Esophagus (tissue), 2 donors: Measurements from ENCODE around the gene MTMR12. TPM values are rescaled to one million over a fixed set of nuclear protein-coding genes. Genes with fewer than 3 reads are reported as not detected.
"Not testable (repeated sequence)": the region's sequence is repeated elsewhere in the genome, so short reads cannot be mapped to it uniquely, and the experiment has no call there.

Experiments
- H3K27ac ChIP-seq, 2 donors: one replicate each; pipeline ENCODE4 v1.5.1; 2013; ENCODE audit warnings: low read depth in 2 of 2, mild to moderate bottlenecking in 2 of 2, inconsistent platforms in 1 of 2, low read length in 1 of 2, moderate library complexity in 1 of 2
- H3K27me3 ChIP-seq, 2 donors: one replicate each; pipeline ENCODE4 v1.6.1; 2013; ENCODE audit warnings: low read length in 2 of 2, control low read depth in 1 of 2, mild to moderate bottlenecking in 1 of 2; ENCODE audit not compliant: insufficient read depth in 2 of 2, control insufficient read depth in 1 of 2
- H3K36me3 ChIP-seq, 2 donors: one replicate each; pipeline ENCODE4 v1.6.1; 2013; ENCODE audit warnings: low read length in 1 of 2; ENCODE audit not compliant: control insufficient read depth in 2 of 2, insufficient read depth in 2 of 2
- H3K4me1 ChIP-seq, 2 donors: one replicate each; pipeline ENCODE4 v1.6.1; 2013; ENCODE audit warnings: low read length in 1 of 2; ENCODE audit not compliant: control insufficient read depth in 2 of 2, insufficient read depth in 2 of 2
- H3K4me3 ChIP-seq, 2 donors: one replicate each; pipeline ENCODE4 v1.5.1; 2013; ENCODE audit warnings: low read length in 2 of 2, mild to moderate bottlenecking in 2 of 2, low read depth in 1 of 2, moderate library complexity in 1 of 2
- H3K9me3 ChIP-seq, 2 donors: one replicate each; pipeline ENCODE4 v1.6.1; 2013; ENCODE audit warnings: mild to moderate bottlenecking in 2 of 2, low read depth in 1 of 2, low read length in 1 of 2, moderate library complexity in 1 of 2; ENCODE audit not compliant: control insufficient read depth in 2 of 2, insufficient read depth in 1 of 2
- WGBS, 2 donors: extraction: QIAGEN DNeasy Blood & Tissue Kit; methylation state at CpG; one replicate each; pipeline ENCODE4 v1.1.7; 2013; 5-methylcytosine and 5-hydroxymethylcytosine counted together
- polyA plus RNA-seq, 2 donors: library from polyadenylated mRNA; stranded (reverse); fragments of 200-250 nt; gene quantifications; one replicate each; pipeline ENCODE4 v1.2.3, GENCODE V29; 2013
- donor health status: healthy with polysubstance abuse.
- donor health status: Bipolar disorder and iron deficiency.

Gene MTMR12
- polyA plus RNA-seq, 2 donors: 5.2 to 8.2 TPM

- H3K36me3 ChIP-seq, H3K9me3 ChIP-seq, H3K27ac ChIP-seq, H3K4me1 ChIP-seq, H3K27me3 ChIP-seq, H3K4me3 ChIP-seq: not testable (repeated sequence)
- 82 to 86% methylated on average over 11 of the region's 11 CpGs for WGBS, 2 donors
These were observed 31.2 kb downstream of the MTMR12 start for GRCh38 chr5:32281378-32282133.

- Histone ChIP-seq H3K4me3 (no peak overlapping the region), H3K27ac (no peak overlapping the region), H3K9me3 (no peaks in the 10 kb centered on the region), H3K4me1 (peaks cover 0 to 6% of the 10 kb centered on the region in 2 donors), H3K36me3 (no peaks in the 10 kb centered on the region), H3K27me3 (no peaks in the 10 kb centered on the region)
- WGBS, 2 donors: 67 to 71% methylated on average over 5 of the region's 5 CpGs
These were observed 32.1 kb downstream of the MTMR12 start for GRCh38 chr5:32280656-32281081.

- Histone ChIP-seq H3K4me3 (no peak overlapping the region), H3K4me1 (peaks cover 0 to 4% of the 10 kb centered on the region in 2 donors), H3K27me3 (no peaks in the 10 kb centered on the region), H3K27ac (no peak overlapping the region), H3K9me3 (no peaks in the 10 kb centered on the region), H3K36me3 (no peaks in the 10 kb centered on the region)
- WGBS, 2 donors: 97 to 99% methylated on average over 3 of the region's 3 CpGs
These were observed 33.0 kb downstream of the MTMR12 start for GRCh38 chr5:32279786-32280185.

- Histone ChIP-seq H3K27me3 (no peaks in the 10 kb centered on the region), H3K36me3 (peaks cover 4 to 5% of the 10 kb centered on the region in 2 donors), H3K4me1 (peaks cover 0 to 4% of the 10 kb centered on the region in 2 donors), H3K9me3 (no peaks in the 10 kb centered on the region), H3K27ac (no peak overlapping the region), H3K4me3 (no peak overlapping the region)
- WGBS, 2 donors: 83 to 90% methylated on average over 3 of the region's 3 CpGs
These were observed 33.5 kb downstream of the MTMR12 start for GRCh38 chr5:32279223-32279622.

GRCh38 chr5:32278406-32278805, 34.3 kb downstream of the MTMR12 start:
- H3K27ac ChIP-seq: no peak overlapping the region
- H3K4me3 ChIP-seq: no peak overlapping the region
- no peaks in the 10 kb centered on the region for H3K27me3 ChIP-seq
- H3K36me3 ChIP-seq: peaks cover 4 to 7% of the 10 kb centered on the region in 2 donors
- no peaks in the 10 kb centered on the region for H3K9me3 ChIP-seq
- WGBS, 2 donors: 71 to 81% methylated on average over 3 of the region's 3 CpGs
- peaks cover 0 to 2% of the 10 kb centered on the region in 2 donors for H3K4me1 ChIP-seq

- Histone ChIP-seq H3K4me1 (no peaks in the 10 kb centered on the region), H3K9me3 (no peaks in the 10 kb centered on the region), H3K27ac (no peak overlapping the region), H3K36me3 (peaks cover 4 to 7% of the 10 kb centered on the region in 2 donors), H3K27me3 (no peaks in the 10 kb centered on the region), H3K4me3 (no peak overlapping the region)
These were observed 34.9 kb downstream of the MTMR12 start for GRCh38 chr5:32277798-32278197.

- H3K27me3 ChIP-seq: no peaks in the 10 kb centered on the region
- H3K4me1 ChIP-seq: no peaks in the 10 kb centered on the region
- peaks cover 4 to 7% of the 10 kb centered on the region in 2 donors for H3K36me3 ChIP-seq
- no peaks in the 10 kb centered on the region for H3K9me3 ChIP-seq
- H3K27ac ChIP-seq: peak overlapping the region; percentile 30 to 47
- 51 to 54% methylated on average over 4 of the region's 4 CpGs for WGBS, 2 donors
- no peak overlapping the region for H3K4me3 ChIP-seq
These were observed 36.4 kb downstream of the MTMR12 start for GRCh38 chr5:32276173-32276853.

GRCh38 chr5:32275396-32275741, 37.4 kb downstream of the MTMR12 start:
- Histone ChIP-seq H3K36me3 (peaks cover 8 to 10% of the 10 kb centered on the region in 2 donors), H3K4me1 (no peaks in the 10 kb centered on the region), H3K9me3 (no peaks in the 10 kb centered on the region), H3K4me3 (no peak overlapping the region), H3K27me3 (no peaks in the 10 kb centered on the region), H3K27ac (no peak overlapping the region)
- 80 to 81% methylated on average over 3 of the region's 3 CpGs for WGBS, 2 donors

- Histone ChIP-seq H3K36me3 (peaks cover 8 to 10% of the 10 kb centered on the region in 2 donors), H3K27ac (no peak overlapping the region), H3K9me3 (no peaks in the 10 kb centered on the region), H3K4me3 (no peak overlapping the region), H3K27me3 (no peaks in the 10 kb centered on the region), H3K4me1 (no peaks in the 10 kb centered on the region)
- WGBS, 2 donors: 73 to 80% methylated on average over 11 of the region's 11 CpGs
These were observed 38.0 kb downstream of the MTMR12 start for GRCh38 chr5:32274548-32275395.
